ENCODE measurements around the gene FAM9C.
"Not testable (repeated sequence)": the region's sequence is repeated elsewhere in the genome, so short reads cannot be mapped to it uniquely, and the experiment has no call there.

Gene FAM9C

DNA sequence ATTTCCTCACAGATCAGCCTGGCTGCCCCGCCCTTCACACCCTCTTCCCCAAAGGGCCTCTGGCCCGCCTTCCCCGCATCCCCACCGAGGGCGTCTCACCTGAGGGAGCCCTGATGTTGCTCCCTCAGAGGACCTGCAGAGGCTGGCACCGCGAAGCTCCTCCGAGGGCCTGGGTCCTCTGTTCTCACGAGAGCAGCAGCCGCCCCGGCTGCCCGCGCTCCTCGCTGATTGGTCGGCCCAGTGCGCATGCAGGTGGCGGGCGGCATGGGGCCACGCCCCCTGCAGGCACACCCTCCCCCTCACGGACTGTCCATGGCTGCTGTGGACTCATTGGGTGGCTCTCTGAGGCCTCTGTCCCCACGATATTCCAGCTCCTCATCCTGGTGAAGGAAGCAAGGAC is at the start of gene FAM9C:
FAM9C (minus strand) TSS at position 180 of the 400 bp plus-strand sequence. CDS start 831 bp downstream, outside the sequence.
- peaks cover 7% of the 10 kb centered on the region for H3K4me1 Mint-ChIP-seq (ENCODE audit: low read depth)
- H3K9me3 Mint-ChIP-seq = no peaks in the 10 kb centered on the region
- H3K4me3 Mint-ChIP-seq = no peak within 1 kb of the TSS
- no peaks in the 10 kb centered on the region for H3K36me3 Mint-ChIP-seq (ENCODE audit: low read depth)
- H3K27me3 Mint-ChIP-seq = no peaks in the 10 kb centered on the region
- H3K27ac Mint-ChIP-seq = no peak within 1 kb of the TSS
- intact Hi-C loops (cut with micrococcal nuclease) = no loop called here

DNA sequence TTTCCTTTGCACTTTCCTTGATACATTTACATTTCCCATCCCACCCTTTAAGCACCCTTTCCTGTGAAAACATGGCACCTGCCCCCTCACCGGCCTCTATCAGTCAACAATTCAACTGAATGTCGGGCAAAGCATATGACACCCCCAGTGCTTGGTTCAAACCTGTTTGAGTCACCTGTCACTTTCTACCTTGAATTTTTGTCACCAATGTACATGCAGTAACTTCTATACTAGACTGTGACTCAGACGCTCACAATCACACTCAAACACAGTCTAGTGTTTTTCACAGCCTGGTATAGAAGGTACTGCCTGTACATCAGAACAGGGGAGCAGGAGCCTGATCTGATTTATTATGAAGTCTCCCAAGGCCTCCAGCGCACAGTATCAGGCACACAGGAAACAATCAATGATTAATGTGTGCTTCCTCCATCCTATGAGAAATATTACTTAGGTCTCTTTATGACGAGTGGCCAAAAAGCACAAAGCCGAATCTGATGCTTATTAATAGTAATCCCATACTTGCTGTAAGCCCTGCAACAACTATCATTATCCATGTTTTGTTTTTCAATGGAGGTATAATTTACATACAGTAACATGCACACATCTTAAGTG is 49.2 kb upstream of the FAM9C start:
- Mint-ChIP-seq H3K9me3 (no peaks in the 10 kb centered on the region), H3K36me3 (ENCODE audit: low read depth) (no peaks in the 10 kb centered on the region), H3K4me1 (ENCODE audit: low read depth) (peaks cover 31% of the 10 kb centered on the region), H3K27ac (no peak overlapping the region), H3K4me3 (no peak overlapping the region), H3K27me3 (no peaks in the 10 kb centered on the region)
- intact Hi-C loops (cut with micrococcal nuclease) = loop anchor here (5.0 to 10.0 kb wide), 2 partner anchors 116 to 161 kb away; partner anchors contain the start of gene TMSB4X

DNA sequence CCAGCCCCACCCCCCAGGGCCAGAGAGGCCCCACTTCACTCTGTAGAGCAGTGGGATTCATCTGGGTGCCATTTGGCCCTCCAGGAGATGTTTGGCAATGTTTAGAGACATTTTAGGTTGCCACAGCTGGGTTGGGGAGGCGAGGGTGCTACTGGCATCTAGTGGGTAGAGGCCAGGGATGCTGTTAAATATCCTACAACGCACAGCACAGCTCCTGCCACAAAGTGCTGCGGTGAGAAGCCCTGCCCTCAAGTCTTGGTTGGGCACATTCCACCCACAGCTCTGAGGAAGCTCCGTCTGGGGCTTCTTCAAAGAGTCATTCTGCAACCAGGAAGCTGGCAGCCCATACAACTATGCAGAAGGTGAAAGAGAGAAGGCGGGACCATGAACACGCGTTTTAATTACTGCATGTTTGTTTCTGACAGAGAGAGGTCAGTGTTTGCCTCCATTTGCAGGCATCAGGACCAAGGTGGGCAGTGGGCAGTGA is 48.1 kb upstream of the FAM9C start:
- H3K36me3 Mint-ChIP-seq (ENCODE audit: low read depth) = no peaks in the 10 kb centered on the region
- H3K27me3 Mint-ChIP-seq = no peaks in the 10 kb centered on the region
- no peaks in the 10 kb centered on the region for H3K9me3 Mint-ChIP-seq
- H3K27ac Mint-ChIP-seq = peak overlapping the region; percentile 79
- intact Hi-C loops (cut with micrococcal nuclease) = loop anchor here (5.0 to 10.0 kb wide), 2 partner anchors 115 to 162 kb away; partner anchors contain the start of gene TMSB4X
- peaks cover 41% of the 10 kb centered on the region for H3K4me1 Mint-ChIP-seq (ENCODE audit: low read depth)
- H3K4me3 Mint-ChIP-seq = no peak overlapping the region

DNA sequence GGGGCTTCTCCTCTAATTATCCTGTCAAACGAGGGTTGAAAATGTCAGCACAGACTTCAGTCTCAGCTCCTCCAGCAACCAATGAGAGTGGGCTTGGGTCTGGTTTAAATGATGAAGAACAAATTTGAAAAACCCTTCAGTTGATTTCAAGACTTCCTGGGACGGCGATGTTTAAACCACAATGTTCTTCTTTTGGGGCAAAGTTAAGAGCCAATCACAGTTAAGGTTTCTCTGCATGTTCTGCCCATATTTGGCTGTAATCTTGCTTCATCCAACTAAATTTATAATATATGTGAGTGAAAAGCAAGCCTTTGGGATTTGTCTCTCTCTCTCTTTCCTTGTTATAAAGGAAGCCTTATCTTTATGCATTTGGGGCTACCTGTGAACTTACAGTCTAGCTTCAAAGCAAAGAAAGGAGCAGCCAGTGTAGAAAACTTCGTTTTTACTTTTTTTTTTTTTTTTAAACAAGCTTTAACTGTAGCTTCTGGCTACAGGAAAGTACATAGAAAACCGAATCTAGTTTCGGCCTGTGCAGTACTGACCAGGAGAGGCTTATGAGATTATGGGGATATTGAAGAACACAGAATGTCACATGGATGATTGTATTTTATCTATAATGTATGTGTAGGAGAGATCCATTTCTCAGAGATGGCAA is 46.8 kb upstream of the FAM9C start:
- no peaks in the 10 kb centered on the region for H3K9me3 Mint-ChIP-seq
- H3K27me3 Mint-ChIP-seq = no peaks in the 10 kb centered on the region
- intact Hi-C loops (cut with micrococcal nuclease) = loop anchor here (5.0 to 10.0 kb wide), 2 partner anchors 114 to 164 kb away; partner anchors contain the start of gene TMSB4X
- H3K36me3 Mint-ChIP-seq (ENCODE audit: low read depth) = no peaks in the 10 kb centered on the region
- peak overlapping the region; percentile 79 for H3K27ac Mint-ChIP-seq
- peak overlapping the region; percentile 6 for H3K4me3 Mint-ChIP-seq
- peaks cover 46% of the 10 kb centered on the region for H3K4me1 Mint-ChIP-seq (ENCODE audit: low read depth)

DNA sequence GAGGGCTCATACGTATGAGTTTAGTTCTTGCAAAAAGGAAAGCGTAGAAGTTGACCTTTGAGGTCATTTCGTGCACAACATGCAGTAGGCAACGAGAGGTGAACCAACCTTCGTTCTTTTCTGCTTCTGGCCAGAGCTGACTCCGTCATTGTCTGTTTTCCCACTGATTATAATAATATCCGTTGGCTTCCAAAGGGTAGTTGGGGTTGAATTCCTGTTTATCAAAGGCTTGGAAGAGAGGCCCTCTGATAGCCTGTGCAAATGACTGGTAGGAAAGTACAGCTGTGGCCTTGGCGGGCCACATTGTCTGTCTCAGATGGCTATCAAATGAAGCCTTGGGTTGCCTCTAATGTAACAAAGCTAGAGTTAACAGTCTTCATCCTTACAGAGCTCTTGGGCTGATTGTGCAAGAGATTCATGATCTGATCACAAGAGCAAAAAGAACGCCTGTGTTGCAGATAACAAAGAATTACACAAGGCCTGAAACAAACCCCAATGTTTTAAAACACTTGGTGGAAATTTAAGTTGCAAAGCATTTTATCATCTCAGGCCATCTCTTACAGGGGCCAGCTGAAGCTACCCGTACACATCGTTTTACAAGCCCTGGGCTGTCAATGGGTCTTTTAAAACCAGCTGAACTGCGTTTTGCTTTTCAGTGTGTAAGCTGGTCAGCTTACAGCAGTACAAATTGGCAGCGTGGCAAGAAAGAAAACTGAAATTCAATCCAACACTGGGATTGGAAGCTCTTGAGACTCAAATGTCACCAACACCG is 46.1 kb upstream of the FAM9C start:
- intact Hi-C loops (cut with micrococcal nuclease) = loop anchor here (5.0 to 10.0 kb wide), 2 partner anchors 113 to 164 kb away; partner anchors contain the start of gene TMSB4X
- no peaks in the 10 kb centered on the region for H3K27me3 Mint-ChIP-seq
- H3K4me3 Mint-ChIP-seq = peak overlapping the region; percentile 6
- H3K27ac Mint-ChIP-seq = peak overlapping the region; percentile 79
- no peaks in the 10 kb centered on the region for H3K9me3 Mint-ChIP-seq
- H3K4me1 Mint-ChIP-seq (ENCODE audit: low read depth) = peaks cover 46% of the 10 kb centered on the region
- H3K36me3 Mint-ChIP-seq (ENCODE audit: low read depth) = no peaks in the 10 kb centered on the region

DNA sequence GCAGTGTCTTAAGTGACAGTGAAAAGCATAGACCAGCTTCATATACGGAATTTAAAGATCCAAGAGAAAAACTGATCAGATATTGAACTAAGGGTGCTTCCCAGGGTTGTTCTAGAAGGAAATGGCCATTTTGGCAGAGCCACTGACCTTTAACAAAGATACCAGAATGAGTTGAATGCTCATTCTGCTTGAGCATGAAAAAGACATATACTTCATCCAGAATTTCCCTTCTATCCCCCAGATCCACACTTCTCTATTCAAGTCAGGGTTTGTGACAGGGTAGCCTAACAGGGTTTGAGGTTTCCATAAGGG is 45.6 kb upstream of the FAM9C start:
- peaks cover 46% of the 10 kb centered on the region for H3K4me1 Mint-ChIP-seq (ENCODE audit: low read depth)
- H3K27ac Mint-ChIP-seq = peak overlapping the region; percentile 79
- no peak overlapping the region for H3K4me3 Mint-ChIP-seq
- no peaks in the 10 kb centered on the region for H3K27me3 Mint-ChIP-seq
- no peaks in the 10 kb centered on the region for H3K36me3 Mint-ChIP-seq (ENCODE audit: low read depth)
- intact Hi-C loops (cut with micrococcal nuclease) = loop anchor here (5.0 to 10.0 kb wide), 2 partner anchors 113 to 165 kb away; partner anchors contain the start of gene TMSB4X
- no peaks in the 10 kb centered on the region for H3K9me3 Mint-ChIP-seq

DNA sequence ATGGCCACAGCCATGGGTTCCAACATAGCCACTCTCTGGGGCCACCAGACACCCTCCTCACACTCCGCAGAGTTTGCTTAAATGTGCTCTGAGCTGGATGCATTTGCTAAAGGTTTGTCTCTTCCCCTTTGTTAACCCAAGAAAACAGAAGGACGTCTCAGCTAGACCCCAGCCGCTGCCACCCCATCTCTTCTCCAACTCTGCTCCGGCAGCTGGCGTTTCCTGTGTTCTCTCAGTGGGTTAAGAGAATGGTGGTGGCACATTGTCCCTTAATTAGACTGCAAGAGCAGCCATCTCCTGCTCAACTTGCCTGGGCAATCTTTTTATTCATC is 43.7 kb upstream of the FAM9C start:
- H3K4me1 Mint-ChIP-seq (ENCODE audit: low read depth) = peaks cover 44% of the 10 kb centered on the region
- H3K4me3 Mint-ChIP-seq = peak overlapping the region; percentile 13
- no peaks in the 10 kb centered on the region for H3K36me3 Mint-ChIP-seq (ENCODE audit: low read depth)
- H3K27me3 Mint-ChIP-seq = no peaks in the 10 kb centered on the region
- intact Hi-C loops (cut with micrococcal nuclease) = loop anchor here (10.0 kb wide), 1 partner anchor 83 kb away; no protein-coding TSS in a partner anchor
- H3K9me3 Mint-ChIP-seq = no peaks in the 10 kb centered on the region
- H3K27ac Mint-ChIP-seq = peak overlapping the region; percentile 77

DNA sequence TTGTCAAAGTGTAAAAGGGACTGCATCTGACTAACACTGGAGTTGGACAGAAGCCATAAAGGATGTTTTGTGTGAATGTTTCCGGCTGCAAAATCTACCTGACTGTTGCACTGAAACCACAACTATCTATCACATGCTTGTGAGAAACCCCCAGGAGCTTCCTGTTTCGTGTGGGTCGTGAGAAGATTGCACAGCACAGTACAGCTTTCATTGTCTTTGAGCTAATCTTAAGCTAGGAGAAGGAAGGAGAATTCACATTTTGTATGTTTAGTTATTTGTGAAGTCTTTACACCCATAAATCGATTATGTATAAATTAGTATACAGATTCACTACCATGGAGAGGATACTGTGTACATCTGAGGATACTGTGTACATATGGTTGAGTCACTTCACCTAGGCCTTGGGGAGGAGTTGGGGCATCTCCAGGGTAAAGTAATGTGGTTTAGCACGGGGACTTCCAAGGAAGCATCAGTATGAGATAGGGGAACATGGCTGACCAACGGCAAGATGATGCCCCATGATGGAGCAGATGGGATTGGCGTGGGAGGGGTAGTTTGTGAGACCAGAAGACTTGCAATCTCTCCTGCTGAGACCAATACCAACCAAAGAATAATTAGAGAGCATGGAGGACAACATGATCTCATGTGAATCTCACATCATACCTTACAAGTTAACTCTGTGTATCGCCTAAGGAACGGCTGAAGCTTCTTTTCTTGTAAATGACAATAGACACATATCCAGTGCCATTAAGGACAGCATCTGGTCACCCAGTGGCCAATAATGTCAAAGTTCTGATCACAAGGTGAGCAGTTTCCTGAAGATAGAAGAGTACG is 43.1 kb upstream of the FAM9C start:
- no peaks in the 10 kb centered on the region for H3K27me3 Mint-ChIP-seq
- intact Hi-C loops (cut with micrococcal nuclease) = loop anchor here (10.0 kb wide), 1 partner anchor 83 kb away; no protein-coding TSS in a partner anchor
- no peak overlapping the region for H3K4me3 Mint-ChIP-seq
- no peaks in the 10 kb centered on the region for H3K9me3 Mint-ChIP-seq
- no peaks in the 10 kb centered on the region for H3K36me3 Mint-ChIP-seq (ENCODE audit: low read depth)
- peaks cover 44% of the 10 kb centered on the region for H3K4me1 Mint-ChIP-seq (ENCODE audit: low read depth)
- peak overlapping the region; percentile 77 for H3K27ac Mint-ChIP-seq

DNA sequence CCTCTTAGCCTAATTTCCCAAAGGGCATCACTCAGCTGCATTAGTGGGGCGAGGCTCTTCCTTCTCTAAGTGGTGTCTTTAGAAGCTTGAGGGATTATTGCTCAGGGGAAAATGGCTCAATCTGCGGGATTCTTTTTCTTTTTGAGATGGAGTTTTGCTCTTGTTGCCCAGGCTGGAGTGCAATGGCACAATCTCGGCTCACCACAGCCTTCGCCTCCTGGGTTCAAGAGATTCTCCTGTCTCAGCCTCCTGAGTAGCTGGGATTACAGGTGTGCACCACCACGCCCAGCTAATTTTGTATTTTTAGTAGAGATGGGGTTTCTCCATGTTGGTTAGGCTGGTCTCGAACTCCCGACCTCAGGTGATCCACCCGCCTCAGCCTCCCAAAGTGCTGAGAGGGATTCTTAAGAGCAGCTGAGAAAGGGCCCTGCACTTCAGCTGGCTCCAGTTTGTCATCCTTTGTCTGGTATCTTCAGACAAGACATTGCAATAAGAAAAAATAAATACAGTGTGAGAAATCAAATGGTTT is 42.4 kb upstream of the FAM9C start:
- not testable (repeated sequence) for H3K9me3 Mint-ChIP-seq; H3K36me3 Mint-ChIP-seq (ENCODE audit: low read depth); H3K27me3 Mint-ChIP-seq; H3K4me3 Mint-ChIP-seq
- intact Hi-C loops (cut with micrococcal nuclease) = loop anchor here (10.0 kb wide), 1 partner anchor 82 kb away; no protein-coding TSS in a partner anchor
- Mint-ChIP-seq H3K4me1 (ENCODE audit: low read depth) (peaks cover 41% of the 10 kb centered on the region), H3K27ac (peak overlapping the region; percentile 77)

DNA sequence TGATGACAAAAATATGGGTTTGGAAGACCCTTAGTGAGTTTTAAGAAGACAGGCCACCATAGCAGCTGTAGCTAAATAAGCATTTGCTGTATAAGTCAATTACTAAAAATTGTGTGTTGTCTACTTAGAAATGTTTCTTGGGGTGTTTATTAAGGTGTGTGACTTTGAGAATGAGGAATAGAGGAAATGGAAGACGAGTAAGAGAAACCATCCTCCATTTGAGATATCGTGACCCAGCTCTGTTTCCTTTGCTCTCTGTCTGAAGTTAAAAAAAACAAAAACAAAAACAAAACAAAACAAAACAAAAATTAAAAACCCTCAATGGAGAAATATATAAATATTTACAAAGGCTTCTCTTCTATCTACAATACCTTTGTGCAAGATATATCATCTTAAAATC is 41.7 kb upstream of the FAM9C start:
- no peak overlapping the region for H3K27ac Mint-ChIP-seq
- H3K36me3 Mint-ChIP-seq (ENCODE audit: low read depth) = no peaks in the 10 kb centered on the region
- no peaks in the 10 kb centered on the region for H3K9me3 Mint-ChIP-seq
- H3K4me1 Mint-ChIP-seq (ENCODE audit: low read depth) = peaks cover 48% of the 10 kb centered on the region
- no peak overlapping the region for H3K4me3 Mint-ChIP-seq
- no peaks in the 10 kb centered on the region for H3K27me3 Mint-ChIP-seq
- intact Hi-C loops (cut with micrococcal nuclease) = loop anchor here (10.0 kb wide), 1 partner anchor 81 kb away; no protein-coding TSS in a partner anchor

DNA sequence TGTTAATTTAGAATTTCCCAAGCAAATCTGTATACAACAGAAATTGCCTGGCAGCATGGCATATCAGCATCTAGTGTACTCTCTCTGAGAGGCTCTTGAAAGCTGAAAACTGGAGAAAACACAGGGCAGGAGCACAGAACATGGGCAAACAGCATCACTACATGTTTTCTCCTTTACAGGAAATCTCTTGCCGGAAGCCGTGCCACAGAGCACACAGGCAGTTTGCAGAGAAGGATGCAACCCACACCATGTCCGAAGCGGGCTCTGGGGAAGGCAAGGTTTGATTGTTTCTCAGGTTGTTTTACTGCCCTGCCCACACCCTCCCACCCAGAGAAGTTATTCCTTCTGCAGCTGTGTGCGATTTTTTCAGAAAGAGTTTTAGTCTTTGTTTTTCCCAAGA is 41.1 kb upstream of the FAM9C start:
- intact Hi-C loops (cut with micrococcal nuclease) = loop anchor here (10.0 kb wide), 1 partner anchor 81 kb away; no protein-coding TSS in a partner anchor

DNA sequence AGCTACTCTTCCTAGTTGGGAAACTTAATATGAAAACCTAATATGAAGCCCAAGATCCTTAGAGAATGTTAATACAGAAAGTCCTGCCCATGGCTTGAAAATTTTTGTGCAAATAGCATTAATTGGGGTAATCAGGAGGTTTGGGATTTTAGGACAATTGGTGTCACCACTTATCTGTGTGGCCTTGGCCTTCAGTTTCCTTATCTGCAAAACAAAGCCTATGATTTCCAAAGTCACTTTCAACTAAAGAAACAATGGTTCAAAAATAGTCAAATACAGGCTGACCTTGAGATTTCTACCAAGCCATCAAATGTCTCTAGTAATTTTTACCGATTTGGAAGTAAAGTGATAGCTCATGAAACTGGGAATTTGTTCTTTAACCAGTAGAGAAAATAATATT is 40.2 kb upstream of the FAM9C start:
- no peaks in the 10 kb centered on the region for H3K9me3 Mint-ChIP-seq
- intact Hi-C loops (cut with micrococcal nuclease) = loop anchor here (10.0 kb wide), 1 partner anchor 80 kb away; no protein-coding TSS in a partner anchor
- peaks cover 58% of the 10 kb centered on the region for H3K4me1 Mint-ChIP-seq (ENCODE audit: low read depth)
- H3K36me3 Mint-ChIP-seq (ENCODE audit: low read depth) = no peaks in the 10 kb centered on the region
- H3K4me3 Mint-ChIP-seq = no peak overlapping the region
- no peaks in the 10 kb centered on the region for H3K27me3 Mint-ChIP-seq
- H3K27ac Mint-ChIP-seq = no peak overlapping the region

More for the DNA sequence above, 41.1 kb upstream of the FAM9C start:
- H3K4me1 Mint-ChIP-seq (ENCODE audit: low read depth) = peaks cover 53% of the 10 kb centered on the region
- no peaks in the 10 kb centered on the region for H3K36me3 Mint-ChIP-seq (ENCODE audit: low read depth)
- H3K27ac Mint-ChIP-seq = no peak overlapping the region
- H3K9me3 Mint-ChIP-seq = no peaks in the 10 kb centered on the region
- H3K4me3 Mint-ChIP-seq = no peak overlapping the region
- H3K27me3 Mint-ChIP-seq = no peaks in the 10 kb centered on the region

DNA sequence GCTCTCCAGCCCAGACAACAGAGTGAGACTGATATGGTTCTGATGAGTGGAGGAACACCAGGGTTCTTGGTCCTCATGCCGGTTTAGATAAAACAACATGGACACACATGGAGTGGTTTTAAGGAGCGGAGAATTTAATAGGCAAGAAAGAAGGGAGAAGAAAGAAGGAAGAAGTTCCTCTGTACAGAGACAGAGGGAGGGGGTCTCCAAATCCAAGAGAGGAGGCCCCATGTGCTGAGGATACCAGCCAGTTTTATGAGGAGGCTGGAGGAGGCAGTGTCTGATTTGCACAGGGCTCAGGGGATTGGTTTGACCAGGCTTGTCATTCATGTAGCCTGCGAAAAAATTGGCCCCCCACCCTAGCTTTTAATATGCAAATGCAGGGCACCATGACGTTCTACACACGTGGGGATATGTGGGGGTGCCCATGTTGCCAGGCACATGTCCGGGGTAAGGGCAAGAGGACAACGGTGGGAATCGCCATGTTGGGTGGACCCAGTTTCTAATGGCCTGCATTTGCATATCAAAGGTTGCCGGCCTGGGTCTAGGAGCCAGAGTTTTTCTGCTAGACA is 39.4 kb upstream of the FAM9C start:
- not testable (repeated sequence) for H3K27me3 Mint-ChIP-seq; H3K36me3 Mint-ChIP-seq (ENCODE audit: low read depth); H3K4me3 Mint-ChIP-seq; H3K9me3 Mint-ChIP-seq
- H3K4me1 Mint-ChIP-seq (ENCODE audit: low read depth) = peaks cover 57% of the 10 kb centered on the region
- intact Hi-C loops (cut with micrococcal nuclease) = loop anchor here (10.0 kb wide), 1 partner anchor 79 kb away; no protein-coding TSS in a partner anchor
- peak overlapping the region; percentile 77 for H3K27ac Mint-ChIP-seq
